ENCODE measurements around the gene HMCN2. TPM values are rescaled to one million over a fixed set of nuclear protein-coding genes. Genes with fewer than 3 reads are reported as not detected.

The HMCN2 gene
- total and polyA plus RNA-seq, 8 donors: 1.1 to 21.1 (median 5.0) TPM

DNA sequence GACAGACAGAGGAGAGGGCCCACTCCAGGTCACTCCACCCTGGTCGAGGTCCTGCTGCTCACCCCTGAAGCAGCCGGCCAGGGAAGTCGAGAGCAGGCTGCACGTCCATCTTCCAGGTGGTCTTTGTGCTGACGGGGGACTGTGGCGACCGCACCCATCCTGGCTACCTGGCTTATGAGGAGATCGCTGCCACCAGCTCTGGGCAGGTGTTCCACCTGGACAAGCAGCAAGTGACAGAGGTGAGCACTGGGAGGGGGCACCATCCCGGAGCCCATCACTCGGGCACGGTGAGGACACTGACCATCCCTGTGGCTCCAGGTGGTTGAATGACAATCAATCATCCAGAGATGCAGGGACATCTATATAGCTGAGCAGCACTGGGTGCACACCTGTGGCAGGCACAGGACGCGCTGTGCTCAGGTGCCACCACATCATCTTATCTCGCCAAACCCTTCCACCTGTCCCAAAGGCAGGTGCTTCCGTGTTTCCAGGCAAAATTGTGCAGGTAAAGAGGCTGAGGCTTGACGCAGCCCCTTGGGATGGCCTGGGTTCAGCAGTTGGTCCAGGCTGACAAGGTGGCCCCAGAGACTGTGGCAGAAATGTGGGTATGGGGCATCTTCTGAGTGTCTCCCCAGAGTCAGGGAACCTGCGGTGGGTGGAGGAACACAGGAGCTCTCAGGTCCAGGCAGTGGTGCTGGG, 20.7 kb downstream of the HMCN2 start:
- Histone ChIP-seq H3K4me1 (peaks cover 0 to 32% (median 15%) of the 10 kb centered on the region in 4 donors), H3K36me3 (no peaks in the 10 kb centered on the region), H3K4me3 (no peak overlapping the region), H3K9me3 (no peaks in the 10 kb centered on the region), H3K27ac (peak overlapping the region in 2 of 5 donors; percentile 12 to 49), H3K27me3 (peaks cover 0 to 54% (median 13%) of the 10 kb centered on the region in 3 donors)
- DNase-seq: no peak
- TF ChIP-seq POLR2AphosphoS5 (IDR thresholded peaks at IDR 0.05) (no peak), EP300 (IDR thresholded peaks at IDR 0.05) (no peak), CTCF (IDR thresholded peaks at IDR 0.05) (no peak), POLR2A (IDR thresholded peaks at IDR 0.05) (no peak)
- WGBS, 5 donors: 76 to 86% (median 83%) methylated on average over 9 to 17 of the region's 17 CpGs
- intact Hi-C loops (cut with DNase I; ENCODE audit: low total_unique reads): no loop called here

DNA sequence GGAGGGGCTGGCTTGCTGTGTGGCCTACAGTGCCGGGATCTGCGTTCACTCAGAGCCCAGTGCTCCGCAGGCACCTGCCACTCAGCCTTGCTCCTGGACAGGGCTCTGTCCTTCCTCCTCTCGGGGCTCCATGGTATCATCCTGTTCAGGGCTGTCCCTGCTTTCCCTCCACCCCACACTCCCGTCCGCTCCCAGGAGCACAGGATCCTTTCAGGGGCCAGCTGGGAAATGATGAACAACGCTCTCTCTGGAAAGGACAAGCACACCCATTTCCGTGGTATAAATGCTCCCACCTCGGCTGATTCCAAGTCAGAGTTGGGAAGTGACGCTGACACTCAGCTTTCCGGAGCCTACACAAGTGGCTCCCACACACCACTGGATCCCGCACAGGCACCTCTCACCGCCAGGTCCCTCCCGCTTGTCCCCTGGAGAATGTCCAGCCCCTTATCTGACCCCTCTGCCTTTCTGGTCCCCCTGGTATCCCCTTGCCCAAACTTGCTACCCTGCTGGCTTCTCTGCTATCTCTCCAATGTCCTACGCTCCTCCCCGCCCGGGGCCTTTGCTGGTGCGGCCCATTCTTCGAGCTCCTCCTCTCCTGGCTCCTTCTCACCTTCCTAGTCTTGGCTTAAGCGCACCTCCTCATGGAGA, 21.3 kb downstream of the HMCN2 start:
- intact Hi-C loops (cut with DNase I; ENCODE audit: low total_unique reads): no loop called here
- WGBS, 5 donors: 76 to 85% (median 84%) methylated on average over 19 to 20 of the region's 20 CpGs

DNA sequence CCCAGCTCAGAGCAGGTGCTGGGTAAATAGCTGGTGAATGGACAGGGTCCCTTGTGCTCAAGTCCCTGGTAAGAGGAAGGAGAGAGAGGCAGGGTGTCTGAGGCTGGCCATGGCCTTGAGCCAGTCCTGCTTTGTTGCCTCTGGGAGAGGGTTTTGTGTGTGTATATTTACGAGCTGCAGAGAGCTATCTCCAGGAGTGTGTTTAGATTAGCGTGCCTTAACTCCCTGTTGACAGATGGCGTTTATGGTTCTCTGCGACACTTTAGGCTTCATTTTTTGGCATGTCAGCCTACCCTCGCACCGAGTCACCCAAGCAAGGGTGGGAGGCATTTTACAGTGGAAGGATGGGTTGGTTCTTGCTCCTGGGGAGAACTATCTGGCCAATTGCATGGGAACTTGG, 22.2 kb downstream of the HMCN2 start:
- no peak for TF ChIP-seq POLR2A (IDR thresholded peaks at IDR 0.05)
- TF ChIP-seq CTCF (IDR thresholded peaks at IDR 0.05): no peak
- no peak for TF ChIP-seq POLR2AphosphoS5 (IDR thresholded peaks at IDR 0.05)
- TF ChIP-seq EP300 (IDR thresholded peaks at IDR 0.05): no peak
- Histone ChIP-seq H3K9me3 (no peaks in the 10 kb centered on the region), H3K27me3 (peaks cover 0 to 54% (median 13%) of the 10 kb centered on the region in 3 donors), H3K4me3 (no peak overlapping the region), H3K4me1 (peaks cover 0 to 22% (median 10%) of the 10 kb centered on the region in 4 donors), H3K27ac (peak overlapping the region in 2 of 5 donors; percentile 32 to 42), H3K36me3 (no peaks in the 10 kb centered on the region)
- WGBS, 5 donors: 31 to 51% (median 39%) methylated on average over 6 of the region's 6 CpGs
- DNase-seq: no peak
- intact Hi-C loops (cut with DNase I; ENCODE audit: low total_unique reads): no loop called here

More for the DNA sequence above, 21.3 kb downstream of the HMCN2 start:
- H3K9me3 ChIP-seq: no peaks in the 10 kb centered on the region
- no peaks in the 10 kb centered on the region for H3K36me3 ChIP-seq
- TF ChIP-seq POLR2AphosphoS5 (IDR thresholded peaks at IDR 0.05) (no peak), CTCF (IDR thresholded peaks at IDR 0.05) (no peak), POLR2A (IDR thresholded peaks at IDR 0.05) (no peak), EP300 (IDR thresholded peaks at IDR 0.05) (no peak)
- no peak for DNase-seq
- H3K27ac ChIP-seq: peak overlapping the region in 4 of 5 donors; percentile 7 to 49 (median 27)
- H3K27me3 ChIP-seq: peaks cover 0 to 54% (median 13%) of the 10 kb centered on the region in 3 donors
- no peak overlapping the region for H3K4me3 ChIP-seq
- peaks cover 0 to 31% (median 13%) of the 10 kb centered on the region in 4 donors for H3K4me1 ChIP-seq

DNA sequence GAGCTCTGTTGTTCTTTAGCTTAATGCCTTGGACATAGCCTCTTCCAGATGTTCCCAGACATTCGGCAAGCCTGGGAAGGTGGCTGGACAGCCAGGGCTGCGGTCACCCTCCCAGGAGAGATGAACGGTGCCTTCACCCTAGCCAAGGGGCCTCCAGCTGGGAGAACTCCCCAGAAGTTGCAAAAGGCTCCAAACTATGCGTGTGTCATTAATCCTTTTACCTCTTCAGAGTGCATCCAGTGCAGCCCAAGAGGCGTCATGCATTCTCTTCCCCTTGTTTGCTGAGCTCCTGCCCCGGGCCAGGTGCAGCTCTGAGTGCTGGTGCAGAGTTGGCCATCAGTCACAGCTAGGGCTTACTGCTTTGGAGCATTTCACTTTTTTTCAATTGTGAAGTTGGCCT, 22.8 kb downstream of the HMCN2 start:
- 49 to 59% (median 55%) methylated on average over 6 of the region's 6 CpGs for WGBS, 5 donors
- Histone ChIP-seq H3K4me3 (no peak overlapping the region), H3K9me3 (no peaks in the 10 kb centered on the region), H3K36me3 (no peaks in the 10 kb centered on the region), H3K27ac (no peak overlapping the region), H3K27me3 (peaks cover 0 to 55% (median 13%) of the 10 kb centered on the region in 3 donors), H3K4me1 (peaks cover 0 to 16% (median 6%) of the 10 kb centered on the region in 4 donors)
- intact Hi-C loops (cut with DNase I; ENCODE audit: low total_unique reads): no loop called here
- DNase-seq: no peak
- TF ChIP-seq EP300 (IDR thresholded peaks at IDR 0.05): no peak
- TF ChIP-seq POLR2A (IDR thresholded peaks at IDR 0.05): no peak
- no peak for TF ChIP-seq POLR2AphosphoS5 (IDR thresholded peaks at IDR 0.05)
- TF ChIP-seq CTCF (IDR thresholded peaks at IDR 0.05): no peak

All from stomach (tissue), 9 donors.